ENCODE results near the gene ZNF90. TPM values are rescaled to one million over a fixed set of nuclear protein-coding genes. Genes with fewer than 3 reads are reported as not detected.

Gene ZNF90
- total RNA-seq, 1 experiment from 2014 or later = not detected

- Histone ChIP-seq H3K9me3 (ENCODE audit: low read length) (peaks cover 12% of the 10 kb centered on the region; the same call in 1 of the 2 replicates), H3K4me3 (ENCODE audit: low read length) (no peak overlapping the region), H4K20me1 (ENCODE audit: low read length) (no peaks in the 10 kb centered on the region), H3K4me2 (ENCODE audit: low read length) (no peak overlapping the region), H3K9ac (ENCODE audit: low read length) (no peak overlapping the region), H2AFZ (ENCODE audit: low read length) (no peak overlapping the region), H3K4me1 (ENCODE audit: insufficient read depth, low read length) (no peaks in the 10 kb centered on the region), H3K27ac (ENCODE audit: low read length) (no peak overlapping the region), H3K36me3 (ENCODE audit: low read depth, low read length) (no peaks in the 10 kb centered on the region), H3F3A (ENCODE audit: low read length, unreplicated experiment) (no peaks in the 10 kb centered on the region), H3K79me2 (ENCODE audit: low read length) (no peaks in the 10 kb centered on the region), H3K9me2 (replicated peaks; ENCODE audit: low read length) (no peaks in the 10 kb centered on the region), H3K27me3 (ENCODE audit: low read length) (no peaks in the 10 kb centered on the region)
- TF ChIP-seq EZH2 (IDR thresholded peaks at IDR 0.05; ENCODE audit: low read length, unreplicated experiment) (no peak), EZH2phosphoT487 (IDR thresholded peaks at IDR 0.05; ENCODE audit: borderline replicate concordance, low read length) (no peak)
- intact Hi-C loops (cut with micrococcal nuclease) = no loop called here
- no TSS peak for BruUV-seq (replicated peaks)
- no peak for ATAC-seq
- POLR2A ChIA-PET (ENCODE audit: unreplicated experiment) = interaction anchor here (0.6 kb wide), 1 partner anchor 985 kb away, joined by 5 read pairs; no protein-coding TSS in a partner anchor
- no peak for DNase-seq
- CTCF ChIA-PET = no interaction called here
Observed at GRCh38 chr19:20070691-20071090, 7.1 kb upstream of the ZNF90 start.

DNA sequence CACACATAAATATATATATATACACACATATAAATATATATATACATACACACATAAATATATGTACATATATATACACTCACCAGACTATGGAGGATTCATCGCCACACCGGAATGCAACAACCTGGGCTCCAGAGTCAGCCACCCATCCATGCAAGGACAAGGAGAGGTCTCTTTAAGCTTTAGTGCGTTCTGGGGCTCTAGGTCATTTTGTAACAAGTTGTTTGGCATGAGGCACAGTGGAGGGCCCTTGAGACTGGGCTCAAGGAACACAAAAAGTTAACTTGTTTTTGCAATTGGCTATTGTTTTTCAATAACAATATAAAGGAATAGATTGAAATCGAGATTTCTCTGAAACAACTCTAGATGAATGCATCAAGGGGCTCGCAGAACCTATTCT lies 4.9 kb upstream of the ZNF90 start:
- no peaks in the 10 kb centered on the region for H4K20me1 ChIP-seq (ENCODE audit: low read length)
- CTCF ChIA-PET = no interaction called here
- no peaks in the 10 kb centered on the region for H3K27me3 ChIP-seq (ENCODE audit: low read length)
- no peak overlapping the region for H3K4me2 ChIP-seq (ENCODE audit: low read length)
- POLR2A ChIA-PET (ENCODE audit: unreplicated experiment) = no interaction called here
- no peaks in the 10 kb centered on the region for H3K36me3 ChIP-seq (ENCODE audit: low read depth, low read length)
- BruUV-seq (replicated peaks) = no TSS peak
- intact Hi-C loops (cut with micrococcal nuclease) = no loop called here
- peaks cover 12% of the 10 kb centered on the region; the same call in 1 of the 2 replicates for H3K9me3 ChIP-seq (ENCODE audit: low read length)
- no peaks in the 10 kb centered on the region for H3K9me2 ChIP-seq (replicated peaks; ENCODE audit: low read length)
- no peak overlapping the region for H3K4me3 ChIP-seq (ENCODE audit: low read length)
- no peak overlapping the region for H3K9ac ChIP-seq (ENCODE audit: low read length)
- no peaks in the 10 kb centered on the region for H3K4me1 ChIP-seq (ENCODE audit: insufficient read depth, low read length)
- no peak overlapping the region for H2AFZ ChIP-seq (ENCODE audit: low read length)
- no peaks in the 10 kb centered on the region for H3K79me2 ChIP-seq (ENCODE audit: low read length)
- no peak overlapping the region for H3K27ac ChIP-seq (ENCODE audit: low read length)
- H3F3A ChIP-seq (ENCODE audit: low read length, unreplicated experiment) = no peaks in the 10 kb centered on the region
- ATAC-seq = no peak
- TF ChIP-seq EZH2 (IDR thresholded peaks at IDR 0.05; ENCODE audit: low read length, unreplicated experiment) (no peak), CTCF (conservative IDR thresholded peaks at IDR 0.05; ENCODE audit: low read depth, low read length) (no peak), EZH2phosphoT487 (IDR thresholded peaks at IDR 0.05; ENCODE audit: borderline replicate concordance, low read length) (no peak)
- DNase-seq = no peak

- no peak for DNase-seq
- no peak for ATAC-seq
- no peaks in the 10 kb centered on the region for H3K9me2 ChIP-seq (replicated peaks; ENCODE audit: low read length)
- H3K9ac ChIP-seq (ENCODE audit: low read length) = no peak overlapping the region
- H3K4me2 ChIP-seq (ENCODE audit: low read length) = no peak overlapping the region
- ChIA-PET POLR2A (ENCODE audit: unreplicated experiment) (no interaction called here), CTCF (no interaction called here)
- H3K9me3 ChIP-seq (ENCODE audit: low read length) = peaks cover 18% of the 10 kb centered on the region; the same call in 1 of the 2 replicates
- no peaks in the 10 kb centered on the region for H4K20me1 ChIP-seq (ENCODE audit: low read length)
- TF ChIP-seq CTCF (conservative IDR thresholded peaks at IDR 0.05; ENCODE audit: low read depth, low read length) = no peak
- TF ChIP-seq EZH2 (IDR thresholded peaks at IDR 0.05; ENCODE audit: low read length, unreplicated experiment) = no peak
- TF ChIP-seq EZH2phosphoT487 (IDR thresholded peaks at IDR 0.05; ENCODE audit: borderline replicate concordance, low read length) = no peak
- no peaks in the 10 kb centered on the region for H3K79me2 ChIP-seq (ENCODE audit: low read length)
- H3K4me1 ChIP-seq (ENCODE audit: insufficient read depth, low read length) = no peaks in the 10 kb centered on the region
- no peaks in the 10 kb centered on the region for H3K27me3 ChIP-seq (ENCODE audit: low read length)
- H3K4me3 ChIP-seq (ENCODE audit: low read length) = no peak overlapping the region
- no peak overlapping the region for H3K27ac ChIP-seq (ENCODE audit: low read length)
- H2AFZ ChIP-seq (ENCODE audit: low read length) = no peak overlapping the region
- H3K36me3 ChIP-seq (ENCODE audit: low read depth, low read length) = no peaks in the 10 kb centered on the region
- no peaks in the 10 kb centered on the region for H3F3A ChIP-seq (ENCODE audit: low read length, unreplicated experiment)
- no TSS peak for BruUV-seq (replicated peaks)
- intact Hi-C loops (cut with micrococcal nuclease) = no loop called here
Observed at GRCh38 chr19:20078581-20079031, 806 bp downstream of the ZNF90 start.
